Right renal cortex interstitium (tissue), 3 donors: Measurements from ENCODE around the gene MSANTD2. TPM values are rescaled to one million over a fixed set of nuclear protein-coding genes. Genes with fewer than 3 reads are reported as not detected.

Experiments
- DNase-seq, 3 donors: peaks; one replicate each; pipeline ENCODE4 v3.0.0-alpha.2; 2013; ENCODE audit warnings: low read depth in 3 of 3, low spot score in 2 of 3
- polyA plus RNA-seq, 3 donors: library from polyadenylated mRNA; unstranded; fragments of 120-200 nt; gene quantifications; one replicate each; pipeline ENCODE4 v1.2.1, GENCODE V29; 2013; ENCODE audit not compliant: insufficient read length in 3 of 3

Gene MSANTD2
- polyA plus RNA-seq, 3 donors, result 24.3 to 25.7 (median 25.1) TPM

DNA sequence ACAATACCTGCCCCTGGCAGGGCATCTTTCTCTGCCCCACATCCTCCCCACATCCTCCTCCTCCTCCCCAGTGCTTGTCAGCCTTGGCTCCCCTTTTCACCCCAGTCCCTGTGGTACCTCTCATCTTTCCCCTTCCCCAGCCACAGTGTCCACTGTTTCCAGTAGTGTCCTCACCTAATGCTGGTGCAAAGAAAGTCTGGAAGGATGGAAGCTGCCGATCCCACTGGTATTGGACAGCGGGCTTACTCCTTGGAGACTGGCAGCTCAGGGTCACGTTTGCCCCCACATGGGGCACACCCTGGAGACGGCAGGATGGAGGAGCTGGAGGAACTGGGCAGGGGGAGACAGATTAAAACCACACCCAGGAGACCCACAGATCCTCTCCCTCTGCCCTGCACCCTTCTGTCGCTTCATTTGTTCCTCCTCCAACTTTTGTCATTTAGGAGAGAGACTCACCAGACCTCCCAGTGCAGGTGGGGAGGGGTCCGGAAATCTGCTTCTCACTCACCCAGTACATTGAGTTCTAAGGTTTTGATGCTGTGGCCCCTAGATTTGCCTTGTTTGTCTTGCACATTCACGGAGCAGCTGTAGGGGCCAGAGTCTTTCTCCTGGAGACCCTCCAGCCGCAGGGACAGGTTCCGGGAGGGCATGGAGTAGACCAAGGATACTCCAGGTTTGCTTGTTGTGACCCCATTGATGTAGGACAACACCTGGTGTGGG lies 44.0 kb downstream of the MSANTD2 start:
- DNase-seq, result no peak

DNA sequence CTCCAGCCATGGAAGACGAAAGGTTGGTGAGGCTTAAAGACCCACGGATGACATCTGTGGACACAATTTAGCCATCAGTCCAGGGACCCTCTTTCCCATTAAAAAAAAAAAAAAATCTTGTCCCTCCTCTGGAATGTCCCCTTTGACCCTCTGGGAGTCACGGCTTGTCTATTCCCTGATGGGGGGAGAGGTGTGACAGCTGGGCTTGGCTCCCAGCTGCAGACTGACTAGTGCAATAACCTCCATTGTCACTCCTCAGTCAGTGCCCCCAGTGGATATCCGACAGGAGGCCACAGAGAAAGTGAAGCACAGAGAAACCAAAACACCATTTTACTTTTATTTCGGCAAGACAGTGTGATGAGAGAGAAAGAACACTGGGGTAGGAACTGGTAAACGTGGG lies 45.5 kb downstream of the MSANTD2 start:
- no peak for DNase-seq

DNA sequence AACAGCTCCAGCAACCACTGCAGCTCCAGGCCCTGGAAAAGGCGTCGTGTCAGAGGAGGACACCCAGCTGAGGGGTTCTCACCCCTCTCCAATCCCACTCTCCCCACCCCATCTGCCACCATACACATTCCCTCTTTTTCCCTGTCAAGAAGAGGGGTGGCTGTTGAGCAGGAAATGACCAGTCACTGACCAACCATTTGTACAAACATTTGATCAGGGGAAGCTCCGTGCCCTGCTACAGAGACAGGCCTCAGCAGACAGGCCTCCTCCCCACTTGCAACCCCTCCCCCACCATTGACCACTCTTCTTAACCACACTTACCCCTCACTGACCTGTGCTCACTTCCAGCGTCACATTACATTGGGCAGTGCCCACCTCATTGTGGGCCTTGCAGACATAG lies 45.9 kb downstream of the MSANTD2 start:
- DNase-seq, result no peak

DNA sequence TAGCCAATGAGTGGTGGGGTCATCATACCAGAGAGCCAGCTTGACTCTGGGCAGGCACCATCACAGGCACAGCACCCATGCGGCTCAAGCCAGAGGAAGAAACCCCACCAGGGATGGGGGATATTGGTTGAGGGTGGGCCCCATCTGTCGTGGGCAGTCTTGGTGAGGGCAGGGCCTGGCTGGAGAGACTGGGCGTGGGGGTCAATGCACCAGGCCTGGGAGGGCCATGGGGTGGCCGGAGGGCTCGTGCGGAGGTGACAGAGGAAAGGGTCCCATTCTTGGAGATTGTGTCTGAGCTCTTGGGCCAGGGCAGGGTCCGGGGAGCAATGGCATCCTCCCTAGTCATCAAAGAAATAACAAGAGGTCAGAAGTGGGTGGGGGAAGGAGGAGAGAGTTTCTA lies 46.6 kb downstream of the MSANTD2 start:
- no peak for DNase-seq

DNA sequence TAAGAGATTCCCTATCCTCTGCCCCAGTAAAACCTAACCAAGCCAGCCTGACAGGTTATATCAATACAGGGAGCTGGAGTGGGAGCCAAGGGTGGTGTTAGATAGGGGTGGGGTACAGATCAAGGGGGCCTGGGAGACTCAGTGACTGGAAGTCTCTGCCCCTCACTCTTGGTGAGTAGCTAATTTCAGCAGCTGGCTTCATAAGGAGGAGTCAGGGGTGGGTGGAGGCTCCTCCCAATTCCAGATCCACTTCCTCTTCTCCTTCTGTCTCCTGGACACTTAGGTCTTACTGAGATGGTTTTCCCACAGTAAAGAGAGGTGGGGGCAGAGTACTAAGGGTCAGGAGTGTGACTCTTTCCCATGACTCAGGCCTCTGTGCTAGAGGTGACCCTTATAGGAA lies 47.0 kb downstream of the MSANTD2 start:
- DNase-seq, result no peak

DNA sequence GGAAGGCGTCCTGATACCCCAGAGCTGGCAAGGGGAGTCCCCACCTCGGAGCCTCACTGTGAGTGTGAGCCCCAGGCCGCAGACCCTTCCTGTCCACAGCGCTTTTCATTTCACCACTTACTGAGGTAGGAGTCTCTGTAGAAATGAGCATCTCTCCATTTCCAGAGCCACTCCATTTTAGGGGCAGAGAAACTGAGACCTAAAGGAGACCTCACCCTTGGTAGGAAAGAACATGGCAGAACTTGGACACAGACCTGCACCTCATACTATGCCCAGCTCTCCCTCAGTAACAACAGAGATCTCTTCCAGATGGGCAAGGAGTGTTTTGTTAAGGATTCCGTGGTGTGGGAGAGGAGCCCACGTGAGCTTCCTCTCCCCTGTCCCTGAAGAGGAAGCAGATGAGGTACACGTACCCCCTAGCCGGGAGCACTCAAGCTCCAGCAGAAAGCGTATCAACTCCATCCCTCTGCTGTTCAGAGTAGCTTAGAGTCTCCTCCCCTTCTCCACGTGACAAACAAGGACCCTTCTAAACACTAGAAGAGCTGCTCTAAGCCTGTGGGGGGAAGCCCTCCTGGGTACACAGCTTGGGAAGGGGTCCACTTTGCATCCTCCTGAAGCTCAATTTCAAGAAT lies 47.6 kb downstream of the MSANTD2 start:
- DNase-seq, result no peak

DNA sequence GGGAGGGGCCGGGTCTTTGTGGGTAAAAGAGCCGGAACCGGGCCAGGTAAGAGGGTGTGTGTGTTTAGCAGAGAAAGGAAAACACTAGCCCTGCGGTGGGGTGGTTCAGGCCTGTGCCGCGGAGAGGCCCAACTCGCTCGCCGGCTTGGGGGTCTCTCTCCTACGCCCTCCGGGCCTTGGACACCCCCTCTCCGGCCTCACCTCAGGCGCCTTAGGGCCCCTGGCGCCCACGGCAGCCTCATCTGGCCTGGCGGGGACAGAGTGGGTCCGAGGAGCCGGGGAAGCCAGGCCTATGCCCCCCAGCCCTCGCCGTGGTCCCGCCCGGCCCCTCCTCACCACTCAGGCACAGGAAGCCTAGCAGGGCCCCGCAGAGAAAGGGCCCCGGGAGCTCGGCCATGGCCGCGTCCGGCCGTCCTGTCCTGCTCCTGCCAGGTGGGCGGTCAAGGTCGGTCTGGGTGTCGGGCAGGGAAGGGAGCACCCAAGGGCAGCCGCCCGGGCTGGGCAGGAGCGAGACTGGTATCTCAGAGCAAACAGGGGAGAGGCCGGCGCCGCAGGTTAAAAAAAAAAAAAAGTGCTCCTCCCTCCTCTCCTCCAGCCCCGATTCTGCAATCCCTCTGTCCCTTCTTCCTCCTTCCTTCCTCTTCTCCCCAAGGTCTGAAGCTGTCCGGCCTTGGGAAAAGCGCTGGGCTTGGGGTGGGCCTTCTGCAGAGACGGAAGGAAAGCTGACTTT lies 48.3 kb downstream of the MSANTD2 start, which contains the start of gene VSIG2:
VSIG2 (minus strand) TSS at position 515 of the 730 bp plus-strand sequence; CDS start at position 397, 118 bp downstream.
- DNase-seq, result no peak

DNA sequence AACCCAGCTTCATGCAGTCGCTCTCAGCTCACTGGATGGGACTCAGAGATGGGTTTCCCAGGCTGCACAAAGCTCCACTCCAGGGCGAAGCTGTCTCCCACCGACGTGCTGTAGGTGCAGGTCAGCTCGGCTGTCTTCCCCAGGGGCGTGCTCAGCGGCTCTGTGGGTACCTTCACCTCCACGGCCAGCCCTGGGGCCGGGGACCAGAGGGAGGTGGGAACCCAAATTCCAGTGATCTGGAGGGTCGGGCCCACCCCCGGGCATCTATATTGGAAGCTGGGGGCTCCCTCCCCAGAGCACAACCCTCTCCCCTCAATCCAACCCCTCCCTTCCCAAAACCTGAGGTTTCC lies 48.8 kb downstream of the MSANTD2 start:
- no peak for DNase-seq

DNA sequence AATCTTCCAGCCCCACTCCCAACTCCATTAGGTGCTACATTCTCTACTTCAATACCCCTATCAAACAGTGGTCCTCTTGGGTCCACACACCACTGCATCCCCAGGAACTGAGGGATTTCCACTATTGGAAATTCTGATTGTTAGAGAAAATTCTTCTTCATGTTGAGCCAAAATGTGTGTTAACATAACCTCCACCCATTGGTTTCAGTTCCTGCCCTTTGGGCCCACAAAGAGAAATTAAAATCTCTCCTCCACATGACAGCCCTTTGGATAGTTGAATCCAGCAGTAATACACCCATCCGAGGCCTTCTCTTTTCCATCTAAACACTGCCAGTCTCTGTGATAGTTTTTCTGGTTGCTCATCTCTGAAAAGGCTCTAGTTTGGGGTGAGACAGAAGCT lies 50.3 kb downstream of the MSANTD2 start:
- DNase-seq, result no peak

DNA sequence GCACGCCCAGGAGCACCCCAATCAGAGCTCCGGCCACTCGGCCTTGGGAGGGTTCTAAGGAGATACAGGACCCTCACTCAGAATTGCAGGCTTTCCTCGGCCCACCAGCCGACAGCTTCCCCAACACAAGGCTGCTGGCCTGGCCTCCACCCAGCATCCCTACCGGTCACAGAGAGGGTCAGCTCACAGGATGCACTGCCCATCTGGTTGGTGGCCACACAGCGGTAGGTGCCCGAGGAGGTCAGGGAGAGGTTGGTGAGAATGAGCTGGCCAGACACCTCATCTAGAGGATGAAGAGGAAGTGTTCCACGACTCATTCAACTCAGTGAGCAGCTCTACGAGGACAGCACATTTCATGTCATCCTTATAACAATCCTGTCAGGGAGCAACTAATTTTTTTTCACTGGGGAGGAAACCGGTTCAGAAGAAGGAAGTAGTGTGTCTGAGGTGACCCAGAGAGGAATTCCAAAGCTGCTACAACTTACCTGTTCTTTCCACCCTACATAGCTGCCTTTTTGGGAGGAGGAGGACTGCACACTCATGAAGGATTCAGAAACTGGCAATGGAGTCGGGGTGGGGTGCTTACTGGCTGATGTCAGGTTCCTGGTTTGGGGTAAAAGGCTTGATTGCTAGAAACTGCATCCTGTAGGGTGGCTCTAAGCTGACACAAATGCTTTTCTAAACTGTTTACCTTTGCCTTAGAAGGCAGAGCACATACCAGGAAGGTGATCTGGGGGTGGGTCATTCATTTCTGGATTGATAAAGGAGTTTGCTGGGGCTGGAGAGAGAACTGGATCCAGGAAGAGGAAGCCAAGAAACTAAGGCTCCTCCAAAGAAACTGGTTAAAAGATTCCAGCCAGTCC lies 51.5 kb downstream of the MSANTD2 start:
- no peak for DNase-seq

DNA sequence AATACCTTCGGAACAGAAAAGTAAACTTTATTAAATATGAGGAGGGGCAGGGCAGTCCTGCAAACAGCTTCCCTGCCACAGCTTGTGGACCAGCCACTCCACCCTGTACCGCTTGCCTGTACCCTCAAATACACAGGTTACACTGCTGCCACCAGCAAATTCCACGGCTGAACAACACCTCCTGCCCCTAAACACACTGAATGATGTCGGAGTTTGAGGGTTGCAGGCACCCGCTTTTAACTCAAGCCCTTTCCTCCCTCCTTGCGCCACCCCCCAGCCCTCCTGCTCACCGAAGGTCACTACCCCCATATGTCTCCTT lies 52.1 kb downstream of the MSANTD2 start:
- DNase-seq, result no peak

DNA sequence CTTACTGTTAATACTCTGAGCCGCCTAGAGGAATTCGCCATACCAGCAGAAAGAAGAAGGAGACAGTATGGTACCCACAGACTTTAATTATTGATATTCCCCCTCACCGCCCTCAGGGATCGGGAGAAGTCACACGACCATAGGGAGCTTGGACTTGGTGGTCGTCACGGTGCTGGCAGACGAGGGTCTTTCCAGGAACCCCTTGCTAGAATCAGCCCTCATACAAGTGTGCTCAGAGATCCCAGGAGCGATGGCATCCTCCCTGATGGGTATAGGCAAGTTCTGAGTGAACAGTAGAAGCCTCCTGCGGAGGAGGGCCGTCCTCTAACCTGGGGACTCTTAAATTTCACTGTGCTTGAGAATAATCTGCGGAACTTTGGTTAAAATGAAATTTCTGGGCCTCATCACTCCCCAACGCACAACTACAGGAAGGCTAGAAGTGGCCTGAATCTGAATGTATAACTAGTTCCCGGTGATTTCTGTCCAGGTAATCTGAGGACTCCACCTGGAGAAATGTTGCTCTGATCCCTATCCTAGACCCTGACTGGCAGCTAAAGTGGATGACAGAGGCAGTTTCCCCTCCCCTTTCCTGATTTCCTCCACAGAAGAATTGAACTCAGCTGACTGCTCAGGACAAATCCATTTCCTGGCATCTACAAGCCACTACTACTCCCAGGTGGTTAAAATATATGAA lies 52.7 kb downstream of the MSANTD2 start:
- DNase-seq, result no peak

DNA sequence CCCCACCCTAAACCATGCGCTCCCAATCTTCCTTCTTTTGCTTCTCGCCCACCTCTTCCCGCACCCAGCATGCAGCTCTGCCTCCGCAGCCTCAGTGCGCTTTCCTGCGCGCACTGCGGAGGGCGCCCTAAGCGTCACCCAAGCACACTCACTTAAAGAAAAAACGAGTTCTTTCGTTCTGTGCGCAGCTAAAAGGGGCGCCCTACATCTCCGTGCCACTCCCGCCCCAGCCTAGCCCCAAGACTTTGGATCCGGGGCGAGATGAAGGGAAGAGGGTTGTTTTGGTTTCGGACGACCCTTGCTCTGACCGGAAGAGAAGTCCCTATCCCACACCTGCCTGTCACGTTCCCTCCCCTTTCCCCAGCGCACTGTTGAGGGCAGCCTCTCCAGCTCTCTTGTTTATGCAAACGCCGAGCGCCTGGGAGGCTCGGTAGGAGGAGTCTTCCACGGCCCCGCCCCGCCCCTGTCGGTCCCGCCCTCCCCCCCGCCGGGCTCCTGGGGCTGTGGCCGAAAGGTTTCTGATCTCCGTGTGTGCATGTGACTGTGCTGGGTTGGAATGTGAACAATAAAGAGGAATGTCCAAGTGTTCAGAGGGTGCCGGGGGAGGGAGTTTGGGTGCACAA lies 53.5 kb downstream of the MSANTD2 start:
- DNase-seq, result no peak

DNA sequence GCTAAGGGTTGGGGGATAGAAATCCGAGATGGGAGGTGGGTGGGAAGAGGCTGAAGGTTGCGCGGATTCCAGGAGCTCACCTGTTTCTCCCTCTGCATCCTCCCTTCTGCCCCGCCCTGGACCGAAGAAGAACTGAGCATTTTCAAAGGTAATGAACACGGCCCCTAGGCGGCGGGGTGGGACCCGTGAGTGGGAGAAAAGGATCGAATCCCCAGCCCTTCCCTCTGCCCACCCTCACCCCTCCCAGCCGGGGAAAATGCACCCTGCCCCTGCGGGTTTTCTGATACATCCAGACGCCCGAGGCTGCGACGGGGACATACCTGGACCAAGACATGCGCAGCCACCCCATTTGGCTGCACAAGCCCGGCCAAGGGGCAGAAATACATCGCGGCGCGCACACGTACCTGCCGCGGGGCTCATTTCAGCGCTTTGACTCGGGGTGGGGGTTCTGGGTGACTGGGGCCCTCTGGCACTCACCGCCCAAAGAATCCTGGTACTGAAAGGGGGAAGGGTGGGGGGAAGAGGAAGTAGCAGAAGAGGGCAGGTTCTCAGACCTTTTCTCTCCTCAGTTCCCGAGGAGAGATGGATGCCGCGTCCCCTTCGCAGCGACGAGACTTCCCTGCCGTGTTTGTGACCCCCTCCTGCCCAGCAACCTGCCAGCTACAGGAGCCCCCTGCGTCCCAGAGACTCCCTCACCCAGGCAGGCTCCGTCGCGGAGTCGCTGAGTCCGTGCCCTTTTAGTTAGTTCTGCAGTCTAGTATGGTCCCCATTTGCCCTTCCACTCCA lies 54.2 kb downstream of the MSANTD2 start:
- DNase-seq, result no peak

DNA sequence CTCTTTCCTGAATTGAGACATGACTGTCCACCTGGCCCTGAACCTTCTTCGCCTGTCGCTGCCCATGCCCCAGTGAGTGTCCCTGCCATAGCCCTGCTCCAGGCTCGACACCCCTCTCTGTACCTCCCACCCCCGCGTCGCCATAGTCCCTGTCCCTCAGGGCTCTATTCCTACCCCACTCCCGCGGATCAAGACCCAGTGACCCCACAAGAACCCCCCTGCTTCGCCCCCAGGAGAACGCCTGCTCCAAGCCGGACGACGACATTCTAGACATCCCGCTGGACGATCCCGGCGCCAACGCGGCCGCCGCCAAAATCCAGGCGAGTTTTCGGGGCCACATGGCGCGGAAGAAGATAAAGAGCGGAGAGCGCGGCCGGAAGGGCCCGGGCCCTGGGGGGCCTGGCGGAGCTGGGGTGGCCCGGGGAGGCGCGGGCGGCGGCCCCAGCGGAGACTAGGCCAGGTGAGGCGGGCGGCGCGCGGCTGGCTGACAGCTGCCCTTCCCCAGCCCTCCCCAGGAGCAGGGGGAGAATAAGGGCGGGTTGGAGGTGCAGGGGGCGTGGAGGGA lies 54.9 kb downstream of the MSANTD2 start:
- DNase-seq, result no peak

DNA sequence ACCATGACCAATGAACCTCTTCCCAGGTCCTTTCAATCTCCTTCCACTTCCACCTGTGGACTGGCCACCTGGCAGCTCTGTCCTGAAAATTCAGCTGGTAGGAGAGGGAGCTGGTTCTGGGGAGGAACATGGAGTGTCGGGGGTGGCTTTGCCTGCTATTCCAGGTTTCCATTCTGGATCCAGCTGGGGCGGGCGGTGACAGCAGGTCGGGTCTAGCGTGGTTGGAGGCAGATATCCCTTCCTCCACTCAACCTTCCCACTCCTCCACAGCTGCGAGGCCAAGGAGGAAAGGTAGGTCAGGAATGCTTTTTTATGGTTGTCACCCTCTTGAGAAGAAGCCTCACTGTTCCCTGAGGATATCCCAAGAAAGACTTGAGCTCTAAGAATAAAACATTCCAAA lies 57.2 kb downstream of the MSANTD2 start:
- DNase-seq, result no peak

DNA sequence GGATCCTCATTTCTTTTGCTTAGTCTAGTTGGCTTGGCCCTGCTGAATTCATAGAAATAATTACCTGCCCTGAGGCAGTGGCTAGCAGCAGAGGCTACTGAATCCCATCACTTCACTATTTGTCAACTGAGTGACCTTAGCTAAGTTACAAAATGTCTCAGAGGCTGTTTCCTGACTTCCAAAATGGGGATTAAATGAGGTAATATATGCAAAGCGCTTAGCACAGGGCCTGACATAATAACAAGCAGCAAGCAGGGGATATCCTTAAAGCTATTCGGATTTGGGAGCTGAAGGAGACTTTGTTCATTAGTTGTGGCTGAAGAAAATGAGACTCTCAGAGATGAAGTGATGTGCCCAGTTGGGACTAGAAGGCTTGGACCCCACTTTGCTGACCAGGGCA lies 57.7 kb downstream of the MSANTD2 start:
- DNase-seq, result no peak

DNA sequence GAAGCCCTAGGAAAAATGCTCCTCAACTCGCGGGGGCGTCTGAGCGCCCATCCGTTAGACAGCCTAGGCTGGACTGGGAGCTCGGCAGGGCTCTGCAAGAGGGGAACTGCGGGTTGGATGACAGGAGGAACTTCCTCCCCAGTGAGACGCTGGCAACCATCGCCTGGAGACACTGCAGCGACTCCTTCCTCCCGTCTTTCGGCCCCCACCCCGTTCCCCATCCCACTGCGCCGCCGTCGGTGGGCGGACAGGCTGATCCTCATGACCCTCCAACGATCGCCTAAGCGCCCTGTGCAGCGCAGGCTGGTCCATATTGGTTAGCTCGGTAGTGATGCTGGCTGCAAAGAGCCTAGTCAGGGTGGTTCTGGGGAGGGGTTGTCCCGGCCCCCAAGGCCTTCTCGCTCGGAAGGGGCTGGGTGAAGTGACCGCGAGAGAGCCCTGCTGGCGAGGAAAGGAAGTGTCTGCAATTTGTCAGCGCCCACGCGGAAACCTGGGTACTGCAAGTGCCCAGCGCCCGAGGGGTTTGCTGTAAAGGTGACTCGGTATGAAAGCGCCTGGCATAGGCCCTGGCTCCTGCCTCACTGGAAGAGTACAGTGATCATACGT lies 59.8 kb downstream of the MSANTD2 start:
- no peak for DNase-seq
